ENCODE data around the gene CELSR1.

CELSR1 gene

GRCh38 chr22:46436595-46437175 lies 100.7 kb downstream of the CELSR1 start:
- no peaks in the 10 kb centered on the region for H3K36me3 ChIP-seq (ENCODE audit: control insufficient read depth in 1 of 2, insufficient read depth in 2 of 2, low read length in 2 of 2)
- no peaks in the 10 kb centered on the region for H3K27me3 ChIP-seq (ENCODE audit: low read depth, low read length)
- H3K4me1 ChIP-seq (ENCODE audit: control insufficient read depth in 1 of 2, insufficient read depth in 2 of 2, low read length in 2 of 2), result no peaks in the 10 kb centered on the region
- no peak overlapping the region for H3K27ac ChIP-seq (ENCODE audit: low read length)
- H3K4me3 ChIP-seq (ENCODE audit: low read depth in 1 of 2, low read length in 2 of 2), result no peak overlapping the region
- H3K9me3 ChIP-seq (ENCODE audit: control insufficient read depth in 1 of 2, low read length in 2 of 2), result no peaks in the 10 kb centered on the region

- no peaks in the 10 kb centered on the region for H3K27me3 ChIP-seq (ENCODE audit: low read depth, low read length)
- H3K36me3 ChIP-seq (ENCODE audit: control insufficient read depth in 1 of 2, insufficient read depth in 2 of 2, low read length in 2 of 2), result no peaks in the 10 kb centered on the region
- H3K27ac ChIP-seq (ENCODE audit: low read length), result no peak overlapping the region
- H3K9me3 ChIP-seq (ENCODE audit: control insufficient read depth in 1 of 2, low read length in 2 of 2), result no peaks in the 10 kb centered on the region
- no peaks in the 10 kb centered on the region for H3K4me1 ChIP-seq (ENCODE audit: control insufficient read depth in 1 of 2, insufficient read depth in 2 of 2, low read length in 2 of 2)
- no peak overlapping the region for H3K4me3 ChIP-seq (ENCODE audit: low read depth in 1 of 2, low read length in 2 of 2)
Observed at GRCh38 chr22:46433318-46433717, 104.1 kb downstream of the CELSR1 start.

GRCh38 chr22:46432164-46433068 lies 105.0 kb downstream of the CELSR1 start:
- Histone ChIP-seq H3K36me3 (ENCODE audit: control insufficient read depth in 1 of 2, insufficient read depth in 2 of 2, low read length in 2 of 2) (no peaks in the 10 kb centered on the region), H3K9me3 (ENCODE audit: control insufficient read depth in 1 of 2, low read length in 2 of 2) (no peaks in the 10 kb centered on the region), H3K27ac (ENCODE audit: low read length) (peak overlapping the region; percentile 67), H3K4me1 (ENCODE audit: control insufficient read depth in 1 of 2, insufficient read depth in 2 of 2, low read length in 2 of 2) (no peaks in the 10 kb centered on the region), H3K27me3 (ENCODE audit: low read depth, low read length) (no peaks in the 10 kb centered on the region), H3K4me3 (ENCODE audit: low read depth in 1 of 2, low read length in 2 of 2) (peak overlapping the region; percentile 48 to 74)

GRCh38 chr22:46430961-46431838 lies 106.2 kb downstream of the CELSR1 start:
- Histone ChIP-seq H3K9me3 (ENCODE audit: control insufficient read depth in 1 of 2, low read length in 2 of 2) (no peaks in the 10 kb centered on the region), H3K4me3 (ENCODE audit: low read depth in 1 of 2, low read length in 2 of 2) (no peak overlapping the region), H3K27me3 (ENCODE audit: low read depth, low read length) (no peaks in the 10 kb centered on the region), H3K4me1 (ENCODE audit: control insufficient read depth in 1 of 2, insufficient read depth in 2 of 2, low read length in 2 of 2) (no peaks in the 10 kb centered on the region), H3K27ac (ENCODE audit: low read length) (no peak overlapping the region), H3K36me3 (ENCODE audit: control insufficient read depth in 1 of 2, insufficient read depth in 2 of 2, low read length in 2 of 2) (no peaks in the 10 kb centered on the region)

- no peaks in the 10 kb centered on the region for H3K36me3 ChIP-seq (ENCODE audit: control insufficient read depth in 1 of 2, insufficient read depth in 2 of 2, low read length in 2 of 2)
- no peaks in the 10 kb centered on the region for H3K27me3 ChIP-seq (ENCODE audit: low read depth, low read length)
- H3K9me3 ChIP-seq (ENCODE audit: control insufficient read depth in 1 of 2, low read length in 2 of 2), result no peaks in the 10 kb centered on the region
- H3K27ac ChIP-seq (ENCODE audit: low read length), result no peak overlapping the region
- H3K4me3 ChIP-seq (ENCODE audit: low read depth in 1 of 2, low read length in 2 of 2), result no peak overlapping the region
- no peaks in the 10 kb centered on the region for H3K4me1 ChIP-seq (ENCODE audit: control insufficient read depth in 1 of 2, insufficient read depth in 2 of 2, low read length in 2 of 2)
Observed at GRCh38 chr22:46429325-46429853, 108.0 kb downstream of the CELSR1 start.

GRCh38 chr22:46428602-46429324 lies 108.7 kb downstream of the CELSR1 start:
- no peaks in the 10 kb centered on the region for H3K9me3 ChIP-seq (ENCODE audit: control insufficient read depth in 1 of 2, low read length in 2 of 2)
- no peaks in the 10 kb centered on the region for H3K4me1 ChIP-seq (ENCODE audit: control insufficient read depth in 1 of 2, insufficient read depth in 2 of 2, low read length in 2 of 2)
- no peaks in the 10 kb centered on the region for H3K36me3 ChIP-seq (ENCODE audit: control insufficient read depth in 1 of 2, insufficient read depth in 2 of 2, low read length in 2 of 2)
- H3K27me3 ChIP-seq (ENCODE audit: low read depth, low read length), result no peaks in the 10 kb centered on the region
- H3K4me3 ChIP-seq (ENCODE audit: low read depth in 1 of 2, low read length in 2 of 2), result no peak overlapping the region
- H3K27ac ChIP-seq (ENCODE audit: low read length), result no peak overlapping the region

- Histone ChIP-seq H3K4me3 (ENCODE audit: low read depth in 1 of 2, low read length in 2 of 2) (no peak overlapping the region), H3K27me3 (ENCODE audit: low read depth, low read length) (no peaks in the 10 kb centered on the region), H3K9me3 (ENCODE audit: control insufficient read depth in 1 of 2, low read length in 2 of 2) (no peaks in the 10 kb centered on the region), H3K27ac (ENCODE audit: low read length) (no peak overlapping the region), H3K36me3 (ENCODE audit: control insufficient read depth in 1 of 2, insufficient read depth in 2 of 2, low read length in 2 of 2) (no peaks in the 10 kb centered on the region), H3K4me1 (ENCODE audit: control insufficient read depth in 1 of 2, insufficient read depth in 2 of 2, low read length in 2 of 2) (no peaks in the 10 kb centered on the region)
Observed at GRCh38 chr22:46428171-46428570, 109.2 kb downstream of the CELSR1 start.

- no peaks in the 10 kb centered on the region for H3K36me3 ChIP-seq (ENCODE audit: control insufficient read depth in 1 of 2, insufficient read depth in 2 of 2, low read length in 2 of 2)
- H3K27ac ChIP-seq (ENCODE audit: low read length), result no peak overlapping the region
- H3K27me3 ChIP-seq (ENCODE audit: low read depth, low read length), result no peaks in the 10 kb centered on the region
- no peak overlapping the region for H3K4me3 ChIP-seq (ENCODE audit: low read depth in 1 of 2, low read length in 2 of 2)
- H3K4me1 ChIP-seq (ENCODE audit: control insufficient read depth in 1 of 2, insufficient read depth in 2 of 2, low read length in 2 of 2), result no peaks in the 10 kb centered on the region
- H3K9me3 ChIP-seq (ENCODE audit: control insufficient read depth in 1 of 2, low read length in 2 of 2), result no peaks in the 10 kb centered on the region
Observed at GRCh38 chr22:46425016-46425415, 112.4 kb downstream of the CELSR1 start.

GRCh38 chr22:46424496-46424895 lies 112.9 kb downstream of the CELSR1 start:
- no peaks in the 10 kb centered on the region for H3K36me3 ChIP-seq (ENCODE audit: control insufficient read depth in 1 of 2, insufficient read depth in 2 of 2, low read length in 2 of 2)
- H3K27ac ChIP-seq (ENCODE audit: low read length), result no peak overlapping the region
- H3K9me3 ChIP-seq (ENCODE audit: control insufficient read depth in 1 of 2, low read length in 2 of 2), result no peaks in the 10 kb centered on the region
- H3K4me3 ChIP-seq (ENCODE audit: low read depth in 1 of 2, low read length in 2 of 2), result no peak overlapping the region
- H3K27me3 ChIP-seq (ENCODE audit: low read depth, low read length), result no peaks in the 10 kb centered on the region
- H3K4me1 ChIP-seq (ENCODE audit: control insufficient read depth in 1 of 2, insufficient read depth in 2 of 2, low read length in 2 of 2), result no peaks in the 10 kb centered on the region

- Histone ChIP-seq H3K4me1 (ENCODE audit: control insufficient read depth in 1 of 2, insufficient read depth in 2 of 2, low read length in 2 of 2) (no peaks in the 10 kb centered on the region), H3K27ac (ENCODE audit: low read length) (no peak overlapping the region), H3K36me3 (ENCODE audit: control insufficient read depth in 1 of 2, insufficient read depth in 2 of 2, low read length in 2 of 2) (no peaks in the 10 kb centered on the region)
Observed at GRCh38 chr22:46422896-46423295, 114.5 kb downstream of the CELSR1 start.

More at GRCh38 chr22:46422896-46423295, 114.5 kb downstream of the CELSR1 start:
- no peaks in the 10 kb centered on the region for H3K9me3 ChIP-seq (ENCODE audit: control insufficient read depth in 1 of 2, low read length in 2 of 2)
- no peaks in the 10 kb centered on the region for H3K27me3 ChIP-seq (ENCODE audit: low read depth, low read length)
- no peak overlapping the region for H3K4me3 ChIP-seq (ENCODE audit: low read depth in 1 of 2, low read length in 2 of 2)

All from muscle layer of duodenum (tissue), 2 donors.